GM21825 (cell line): ENCODE data around the gene MTRR.

ENCODE experiments used
- ATAC-seq: cut with Tn5 transposase; IDR thresholded peaks from one replicate; pipeline ENCODE4 v1.9.1; 2021; ENCODE audit warnings: mild to moderate bottlenecking, moderate library complexity; ENCODE audit not compliant: unreplicated experiment

The MTRR gene

GRCh38 chr5:7856855-7857254 is 12.1 kb upstream of the MTRR start:
- peak; percentile 45 for ATAC-seq

- ATAC-seq, result no peak
Measured at GRCh38 chr5:7857361-7857760, 11.6 kb upstream of the MTRR start.

GRCh38 chr5:7857926-7858632 is 10.9 kb upstream of the MTRR start:
- no peak for ATAC-seq

GRCh38 chr5:7866196-7866595 is 2.8 kb upstream of the MTRR start:
- no peak for ATAC-seq

GRCh38 chr5:7867260-7867659 is 1.7 kb upstream of the MTRR start:
- no peak for ATAC-seq

GRCh38 chr5:7868427-7868772 is 548 bp upstream of the MTRR start:
- no peak for ATAC-seq

- peak; percentile 33 for ATAC-seq
Measured at GRCh38 chr5:7869474-7870136, 657 bp downstream of the MTRR start.

- no peak for ATAC-seq
Measured at GRCh38 chr5:7871653-7872052, 2.7 kb downstream of the MTRR start.

- ATAC-seq, result no peak
Measured at GRCh38 chr5:7872517-7873130, 3.7 kb downstream of the MTRR start.

GRCh38 chr5:7873216-7873615 is 4.3 kb downstream of the MTRR start:
- ATAC-seq, result no peak

- ATAC-seq, result no peak
Measured at GRCh38 chr5:7874639-7875038, 5.7 kb downstream of the MTRR start.

- ATAC-seq, result no peak
Measured at GRCh38 chr5:7875151-7875550, 6.2 kb downstream of the MTRR start.

GRCh38 chr5:7876867-7877266 is 7.9 kb downstream of the MTRR start:
- ATAC-seq, result peak; percentile 40

- no peak for ATAC-seq
Measured at GRCh38 chr5:7877851-7878250, 8.9 kb downstream of the MTRR start.

GRCh38 chr5:7878381-7878873 is 9.5 kb downstream of the MTRR start:
- peak; percentile 88 for ATAC-seq

- ATAC-seq, result no peak
Measured at GRCh38 chr5:7881091-7881490, 12.1 kb downstream of the MTRR start.

GRCh38 chr5:7881816-7882215 is 12.9 kb downstream of the MTRR start:
- ATAC-seq, result no peak

GRCh38 chr5:7882926-7883325 is 14.0 kb downstream of the MTRR start:
- no peak for ATAC-seq

GRCh38 chr5:7884491-7885267 is 15.7 kb downstream of the MTRR start:
- ATAC-seq, result no peak

GRCh38 chr5:7886849-7887475 is 18.0 kb downstream of the MTRR start:
- ATAC-seq, result peak; percentile 51

GRCh38 chr5:7888901-7889300 is 20.0 kb downstream of the MTRR start:
- ATAC-seq, result no peak
